HG02759 (cell line): ENCODE data around the gene RFLNA.

ENCODE experiments used
- ATAC-seq: cut with Tn5 transposase; IDR thresholded peaks from one replicate; pipeline ENCODE4 v1.9.1; 2021; ENCODE audit warnings: mild to moderate bottlenecking, moderate library complexity; ENCODE audit not compliant: unreplicated experiment

The RFLNA gene, protein sequence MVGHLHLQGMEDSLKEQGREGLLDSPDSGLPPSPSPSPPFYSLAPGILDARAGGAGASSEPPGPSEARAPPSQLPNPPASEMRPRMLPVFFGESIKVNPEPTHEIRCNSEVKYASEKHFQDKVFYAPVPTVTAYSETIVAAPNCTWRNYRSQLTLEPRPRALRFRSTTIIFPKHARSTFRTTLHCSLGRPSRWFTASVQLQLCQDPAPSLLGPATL

DNA sequence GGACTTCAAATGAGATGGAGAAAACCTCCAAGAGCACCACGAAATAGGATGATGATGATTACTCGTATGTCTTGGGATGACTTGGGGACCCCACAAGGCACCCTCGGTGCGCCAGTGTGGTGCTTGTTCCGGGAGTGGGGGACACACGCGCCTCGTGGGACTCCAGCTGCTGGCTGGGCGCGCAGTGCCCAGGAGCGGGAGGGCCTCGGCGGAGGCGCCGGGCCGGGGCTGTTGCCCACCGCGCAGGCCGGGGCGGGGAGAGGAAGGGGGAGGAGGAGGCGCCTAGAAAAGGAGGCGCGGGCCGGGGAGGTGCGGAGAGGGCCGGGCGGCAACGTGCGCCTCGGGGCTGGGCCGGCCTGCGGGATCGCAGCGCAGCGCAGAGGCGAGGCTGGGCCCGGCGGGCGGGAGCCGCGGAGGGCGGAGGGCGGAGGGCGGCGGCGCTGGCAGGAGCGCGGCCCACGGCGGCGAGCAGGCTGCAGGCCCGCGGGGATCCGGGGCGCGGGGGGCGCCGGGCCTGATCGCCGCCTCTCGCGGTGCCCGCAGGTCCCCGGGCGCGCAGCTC lies at the start of gene RFLNA:
Gene RFLNA (plus strand): TSS at position 314 of the 562 bp plus-strand sequence. CDS start 337 bp downstream, outside the sequence.
- no peak for ATAC-seq

DNA sequence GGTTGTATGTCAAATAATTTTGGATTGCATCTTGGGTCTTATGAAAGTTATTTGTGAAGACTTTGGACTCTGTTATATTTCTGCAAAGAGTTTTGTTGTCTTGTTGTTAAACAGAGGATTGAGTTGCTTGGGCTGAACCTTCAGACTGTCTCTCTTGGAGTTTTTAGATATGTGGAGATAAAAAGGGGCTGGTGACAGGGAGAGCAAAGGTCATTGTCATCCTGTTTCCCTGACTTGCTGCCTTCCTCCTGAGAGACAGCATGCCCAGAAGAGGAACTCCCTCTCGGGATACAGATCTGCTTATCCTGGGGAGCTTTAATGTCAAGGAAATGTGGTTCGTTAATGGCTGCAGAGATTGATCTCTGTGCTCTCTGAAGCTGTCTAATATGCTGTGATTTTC lies 47.6 kb upstream of the RFLNA start:
- ATAC-seq = no peak

DNA sequence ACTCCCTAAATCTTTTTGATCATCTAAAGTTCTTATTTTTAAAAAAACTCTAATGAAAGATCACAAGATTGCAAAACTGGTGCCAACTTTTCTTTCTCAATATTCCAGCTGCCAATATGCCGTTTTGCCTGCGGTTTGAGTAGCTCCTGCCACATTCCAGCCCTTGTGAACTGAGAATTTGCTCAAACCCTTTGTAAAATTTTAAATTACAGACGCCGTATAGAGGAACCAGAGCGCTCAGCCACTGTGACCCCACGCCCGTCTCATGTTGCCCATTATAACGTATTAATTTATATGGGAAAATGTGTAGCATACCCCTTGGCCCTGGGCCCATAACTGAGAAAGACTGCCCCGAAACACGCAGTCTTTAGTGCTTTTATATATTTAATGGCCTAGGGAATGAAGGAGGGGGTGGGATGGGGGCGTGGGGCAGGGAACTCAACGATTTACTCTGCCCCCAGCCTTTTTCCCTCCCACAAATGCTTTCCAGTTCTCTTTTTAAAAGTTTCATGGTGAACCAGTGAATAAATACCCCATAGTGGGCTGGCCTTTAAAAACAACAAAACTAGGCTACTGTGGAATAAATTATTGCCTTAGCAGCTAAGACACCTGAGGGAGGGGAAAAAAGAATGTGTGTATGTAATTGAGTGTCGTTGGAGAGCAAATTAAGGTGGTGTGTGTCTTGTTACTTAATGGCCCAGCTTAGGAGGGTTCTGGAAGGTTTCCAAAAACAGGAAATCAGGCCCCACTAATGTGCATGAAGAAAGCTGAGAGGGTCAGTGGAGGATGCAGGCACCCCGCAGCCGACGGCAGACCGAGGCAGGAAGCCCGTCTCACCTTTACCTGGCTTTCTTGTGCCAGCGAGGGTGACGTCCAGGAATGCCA lies 45.7 kb upstream of the RFLNA start:
- no peak for ATAC-seq

DNA sequence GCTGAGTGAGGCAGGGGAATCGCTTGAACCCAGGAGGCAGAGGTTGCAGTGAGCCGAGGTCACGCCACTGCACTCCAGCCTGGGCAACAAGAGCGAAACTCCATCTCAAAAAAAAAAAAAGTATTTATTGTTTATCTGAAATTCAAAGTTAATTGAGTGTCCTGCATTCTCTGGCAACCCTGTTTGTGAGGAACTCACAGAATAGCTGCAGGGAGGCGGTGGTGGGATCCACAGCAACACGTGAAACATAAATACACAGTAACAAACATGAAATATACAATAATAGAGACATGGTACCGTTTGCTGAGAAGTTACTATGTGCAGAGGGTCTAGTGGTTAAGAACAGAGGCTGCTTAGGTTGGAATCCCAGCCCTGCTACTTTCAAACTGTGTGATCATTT lies 43.7 kb upstream of the RFLNA start:
- ATAC-seq = no peak

DNA sequence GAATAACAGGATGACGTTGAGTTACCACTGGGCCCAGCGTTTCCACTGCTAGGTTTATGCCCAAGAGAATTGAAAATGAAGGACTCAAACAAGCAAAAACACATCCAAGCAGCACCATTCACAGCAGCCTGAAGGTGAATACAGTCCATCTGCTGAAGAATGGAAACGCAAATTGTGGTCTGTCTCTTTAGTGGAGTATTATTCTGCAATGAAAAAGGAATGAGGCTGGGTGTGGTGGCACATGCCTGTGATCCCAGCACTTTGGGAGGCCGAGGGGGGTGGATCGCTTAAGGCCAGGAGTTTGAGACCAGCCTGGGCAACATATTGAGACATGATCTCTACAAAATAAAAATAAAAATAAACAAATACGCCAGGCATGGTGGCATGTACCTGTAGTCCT lies 41.9 kb upstream of the RFLNA start:
- no peak for ATAC-seq

DNA sequence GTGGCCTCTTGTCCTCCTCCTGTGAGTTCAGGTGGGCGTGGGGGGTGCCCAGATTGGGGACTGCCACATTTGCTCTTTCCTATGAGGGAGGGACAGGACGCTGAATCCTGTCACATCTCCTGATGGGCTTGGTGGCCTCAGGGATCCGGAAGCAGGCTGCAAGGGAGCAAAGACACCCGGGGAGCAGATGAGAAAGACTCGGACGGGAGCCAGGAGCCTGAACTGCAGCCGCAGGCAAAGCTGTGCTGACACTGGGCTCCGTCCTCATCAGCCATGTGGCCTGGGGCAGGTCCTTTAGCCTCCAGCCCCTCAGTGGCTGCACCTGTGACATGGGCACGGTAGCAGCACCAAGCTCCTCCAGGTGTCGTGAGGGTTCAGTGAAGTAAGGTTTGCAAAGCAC lies 40.8 kb upstream of the RFLNA start:
- ATAC-seq = no peak

DNA sequence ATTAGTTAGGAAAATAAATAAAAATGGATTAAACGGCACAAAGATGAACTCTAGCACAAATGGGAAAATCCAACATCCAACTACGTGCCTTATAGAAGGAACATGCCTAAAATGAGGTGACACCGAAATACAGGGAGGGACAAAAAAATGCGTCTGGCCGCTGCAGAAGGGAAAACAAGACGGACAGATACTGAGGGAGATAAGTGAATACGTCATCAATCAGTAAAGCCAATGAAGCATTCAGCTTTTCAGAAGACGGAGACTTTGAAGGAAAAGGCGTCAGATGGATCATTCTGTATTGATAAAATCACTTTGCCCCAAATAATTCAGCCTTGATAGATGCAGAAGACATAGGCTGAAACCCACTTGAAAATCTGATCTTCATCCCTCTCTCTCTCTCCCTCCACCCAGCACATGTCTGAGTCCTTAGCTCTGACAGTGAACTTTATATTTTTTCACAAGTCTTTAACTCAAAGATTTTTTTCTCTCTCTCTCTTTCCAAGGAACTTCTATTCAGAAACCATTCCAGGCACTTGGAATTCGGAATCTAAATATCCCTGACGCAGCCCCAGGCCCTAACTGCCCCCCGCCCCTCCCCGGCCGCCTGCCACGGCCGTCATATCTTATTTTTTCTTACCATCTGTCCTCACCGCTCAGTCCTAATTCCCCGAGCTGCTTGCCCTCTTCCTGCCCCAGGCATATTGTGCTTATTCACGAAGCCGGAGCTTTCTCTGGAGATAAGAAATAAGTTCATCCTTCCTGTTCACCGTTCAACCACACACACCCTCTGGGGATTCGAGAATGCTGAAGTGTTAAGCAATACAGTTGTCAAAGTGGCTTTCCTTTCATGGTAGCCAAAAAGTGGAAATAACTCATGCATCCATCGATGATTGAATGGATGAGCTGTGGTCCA lies 35.5 kb upstream of the RFLNA start:
- no peak for ATAC-seq

DNA sequence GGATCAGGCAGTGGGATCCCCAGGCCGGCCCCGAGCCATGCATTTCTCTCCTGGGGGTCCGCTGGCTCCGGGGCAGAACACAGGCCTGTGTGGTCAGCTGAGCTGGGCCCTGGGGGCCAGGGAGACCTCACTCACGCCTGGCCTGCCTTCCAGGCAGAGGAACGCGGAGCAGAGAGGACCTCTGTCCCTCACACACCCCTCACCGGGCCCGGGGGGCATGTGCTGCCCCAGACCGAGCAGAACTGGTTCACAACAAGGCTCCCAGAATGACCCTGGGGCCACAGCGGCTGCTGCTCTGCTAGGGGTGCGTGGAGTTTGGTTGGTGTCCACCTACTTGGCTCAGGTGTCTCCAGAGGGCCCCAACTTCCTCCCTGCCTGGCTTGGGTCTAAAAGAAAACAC lies 33.0 kb upstream of the RFLNA start:
- ATAC-seq = no peak

DNA sequence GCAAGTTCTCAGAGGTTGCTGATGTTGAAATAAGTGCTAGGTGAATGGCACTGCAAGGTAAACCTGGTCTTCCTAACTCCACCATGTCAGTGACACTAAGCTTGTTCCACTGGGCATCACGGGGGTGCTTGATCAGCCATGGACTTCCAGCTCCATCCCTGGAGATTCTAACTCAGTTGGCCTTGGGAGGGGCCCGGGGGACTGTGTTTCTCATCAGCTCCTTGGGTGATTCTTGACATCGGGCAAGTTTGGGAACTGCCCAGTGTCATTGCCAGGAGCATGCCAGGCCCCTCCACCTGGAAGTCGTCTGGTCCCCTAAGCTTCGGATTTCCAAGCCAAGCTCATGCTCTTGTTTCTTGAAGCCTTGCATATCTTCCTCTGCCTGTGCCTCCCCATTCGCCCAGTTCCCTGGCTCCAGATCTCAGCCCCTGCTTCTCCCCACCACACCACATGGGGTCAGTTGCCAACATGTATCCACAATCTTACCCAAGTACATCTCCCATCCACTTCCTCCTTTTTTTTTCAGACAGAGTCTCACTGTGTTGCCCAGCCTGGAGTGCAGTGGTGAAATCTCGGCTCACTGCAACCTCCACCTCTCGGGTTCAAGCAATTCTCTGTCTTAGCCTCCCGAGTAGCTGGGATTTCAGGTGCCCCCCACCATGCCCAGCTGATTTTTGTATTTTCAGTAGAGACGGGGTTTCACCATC lies 30.7 kb upstream of the RFLNA start:
- ATAC-seq = no peak

DNA sequence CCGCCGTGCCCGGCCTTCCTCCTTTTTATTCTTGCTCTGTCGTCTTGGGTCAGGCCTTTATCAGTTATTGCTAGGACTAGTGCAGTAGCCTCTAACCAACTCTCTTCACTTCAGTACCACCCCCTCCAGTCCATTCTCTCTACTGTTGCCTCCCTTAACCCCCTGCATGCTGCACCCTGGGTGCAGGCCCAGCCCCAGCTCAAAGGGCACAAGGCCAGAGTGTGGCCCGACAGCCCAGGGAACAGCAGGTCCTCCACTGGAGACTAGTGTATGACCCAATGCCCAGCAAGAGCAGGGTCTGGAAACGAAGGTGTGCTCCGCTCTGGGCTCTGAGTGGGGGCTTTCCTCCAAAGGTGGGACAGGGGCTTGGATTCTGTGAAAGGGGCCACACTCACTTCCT lies 30.0 kb upstream of the RFLNA start:
- no peak for ATAC-seq

DNA sequence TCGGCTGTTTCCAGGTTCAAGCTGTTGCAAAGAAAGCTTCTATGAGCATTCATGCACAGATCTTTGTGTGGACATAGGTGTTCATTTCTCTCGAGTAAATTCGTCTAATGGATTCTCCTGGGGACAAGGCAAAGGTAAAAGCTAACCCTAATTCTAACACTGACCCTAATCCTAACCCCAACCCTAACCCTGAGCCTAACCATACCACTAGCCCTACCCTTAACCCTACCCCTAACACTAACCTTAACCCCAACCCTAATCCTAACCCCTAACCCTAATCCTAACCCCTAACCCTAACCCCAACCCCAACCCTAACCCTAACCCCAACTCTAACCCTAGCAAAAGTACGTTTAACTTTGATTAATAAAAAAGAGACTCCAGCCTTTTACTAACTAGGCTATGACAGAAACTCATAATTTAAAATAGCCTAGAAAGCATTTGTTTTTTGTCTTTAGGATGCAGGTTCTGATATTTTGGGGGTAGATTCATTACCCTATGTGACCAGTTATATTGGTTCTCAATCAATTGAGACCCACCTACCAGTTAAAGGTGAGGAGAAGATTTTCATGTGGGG lies 27.6 kb upstream of the RFLNA start:
- no peak for ATAC-seq

DNA sequence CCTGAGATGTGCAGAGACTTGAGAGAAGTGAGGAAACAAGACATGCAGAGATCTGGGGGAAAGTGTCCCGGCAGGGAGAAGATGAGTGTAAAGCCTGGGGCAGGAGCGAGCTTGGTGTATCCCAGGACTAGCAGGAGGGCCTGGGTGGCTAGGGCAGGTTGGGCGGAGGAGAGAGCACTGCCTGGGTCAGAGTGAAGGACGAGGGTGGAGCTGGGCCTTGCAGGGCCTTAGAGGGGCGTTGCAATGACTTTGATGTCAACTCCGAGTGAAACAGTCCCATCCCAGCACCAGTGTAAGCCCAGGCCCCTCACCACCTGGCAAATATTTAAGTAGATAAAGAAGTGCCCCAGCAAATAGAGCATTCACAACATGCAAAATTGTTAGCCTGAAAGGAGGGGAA lies 24.2 kb upstream of the RFLNA start:
- ATAC-seq = no peak

DNA sequence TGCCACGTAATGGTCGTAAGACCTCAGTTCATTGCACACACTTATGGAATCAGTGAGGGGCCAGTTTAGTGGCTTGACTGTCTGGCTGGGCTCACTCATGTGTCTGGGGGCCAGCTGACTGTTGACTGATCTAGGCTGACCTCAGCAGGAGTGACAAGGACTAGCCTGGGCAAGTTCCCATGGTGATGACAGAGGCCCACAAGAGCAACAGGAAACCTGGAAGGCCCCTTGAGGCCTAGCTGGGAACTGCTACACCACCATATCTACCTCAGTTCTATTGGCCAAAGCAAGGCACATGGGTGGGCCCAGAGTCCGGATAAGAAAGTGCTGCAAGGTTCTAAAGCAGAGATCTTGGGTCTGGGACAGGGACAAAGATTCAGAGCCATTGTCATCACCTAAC lies 21.3 kb upstream of the RFLNA start:
- peak; percentile 87 for ATAC-seq

DNA sequence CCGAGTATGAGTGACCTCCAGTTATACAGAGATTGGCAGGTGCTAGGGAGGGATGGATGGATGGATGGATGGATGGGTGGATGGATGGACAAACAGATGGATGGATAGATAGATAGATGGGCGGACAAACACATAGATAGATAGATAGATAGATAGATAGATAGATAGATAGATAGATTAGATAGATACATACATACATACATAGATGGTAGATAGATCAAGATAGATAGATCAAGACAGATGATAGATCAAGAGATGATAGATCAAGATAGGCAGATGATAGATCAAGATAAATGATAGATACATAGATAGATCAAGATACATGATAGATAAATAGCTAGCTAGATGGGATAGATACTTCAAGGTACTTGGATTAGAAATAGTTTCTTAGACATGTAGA lies 18.6 kb upstream of the RFLNA start:
- ATAC-seq = no peak

DNA sequence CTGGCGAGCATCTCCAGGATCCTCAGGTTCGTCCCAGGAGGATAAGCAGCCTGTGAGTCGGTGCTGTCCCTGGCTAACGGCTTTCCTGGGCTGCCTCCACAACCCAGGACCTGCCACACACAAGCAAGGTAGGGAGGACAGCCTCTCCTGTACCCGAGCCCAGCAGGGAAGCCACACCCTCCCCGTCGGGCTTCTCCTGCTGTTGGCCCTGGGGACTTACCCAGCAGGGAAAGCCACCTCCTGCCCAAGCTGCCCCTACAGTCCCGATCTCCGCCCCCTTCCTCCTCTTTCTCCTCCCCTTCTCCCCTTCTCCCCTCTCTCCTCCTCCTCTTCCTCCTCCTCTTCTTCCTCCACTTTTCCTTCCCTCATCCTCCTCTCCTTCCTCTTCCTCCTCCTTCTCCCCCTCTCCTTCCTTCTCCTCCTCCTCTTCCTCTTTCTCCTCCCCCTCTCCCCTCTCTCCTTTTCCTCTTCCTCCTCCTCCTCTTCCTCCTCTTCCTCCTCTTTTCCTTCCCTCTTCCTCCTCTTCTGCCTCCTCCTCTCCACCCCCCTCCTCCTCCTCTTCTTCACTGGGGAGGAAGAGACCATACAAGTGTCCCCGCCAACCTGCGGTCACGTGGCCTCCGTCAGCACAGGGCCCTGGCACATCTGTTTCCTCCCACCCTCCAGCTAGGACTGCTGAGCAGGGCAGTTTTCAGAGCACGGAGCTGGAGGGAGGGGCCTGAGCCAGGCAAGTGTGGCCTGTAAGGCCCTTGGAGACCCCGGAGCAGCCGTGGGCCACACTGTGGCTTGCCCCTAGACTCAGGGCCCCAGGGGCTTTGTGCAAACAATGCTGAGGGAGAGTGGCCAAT lies 17.3 kb upstream of the RFLNA start:
- ATAC-seq = peak; percentile 43

DNA sequence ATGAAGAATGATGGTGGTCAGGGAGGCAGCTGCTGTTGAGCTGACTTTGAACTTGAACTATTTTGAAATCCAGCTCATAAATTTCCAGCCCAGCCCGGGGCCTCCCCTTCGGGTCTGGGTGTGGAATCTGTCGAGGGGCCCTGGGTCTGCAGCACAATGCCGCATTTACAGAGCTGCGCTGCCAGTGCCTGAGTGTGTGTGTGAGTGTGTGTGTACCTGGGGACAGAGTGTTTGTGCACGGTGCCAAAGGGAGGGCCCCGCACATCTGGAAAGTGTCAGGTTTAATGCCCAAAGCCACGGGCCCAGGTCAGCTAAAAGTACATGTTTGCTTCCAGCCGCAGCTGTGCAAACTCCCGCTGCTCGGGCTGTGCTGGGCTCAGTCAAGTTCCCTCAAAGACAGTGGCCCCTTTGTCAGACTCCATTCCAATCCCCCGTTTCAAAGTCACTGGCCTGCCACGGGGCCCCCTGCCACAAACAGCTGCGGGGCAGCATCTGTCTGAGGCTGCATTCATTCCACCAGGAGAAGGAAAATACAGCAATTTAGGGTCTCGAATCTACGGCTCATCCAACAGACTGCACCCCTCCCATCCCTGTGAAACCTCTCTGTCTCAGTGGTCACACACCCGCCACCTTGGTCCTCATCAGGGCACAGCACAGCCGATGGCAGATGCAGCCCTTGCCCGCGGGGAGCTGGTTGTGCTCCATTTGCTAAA lies 16.3 kb upstream of the RFLNA start:
- ATAC-seq = no peak

DNA sequence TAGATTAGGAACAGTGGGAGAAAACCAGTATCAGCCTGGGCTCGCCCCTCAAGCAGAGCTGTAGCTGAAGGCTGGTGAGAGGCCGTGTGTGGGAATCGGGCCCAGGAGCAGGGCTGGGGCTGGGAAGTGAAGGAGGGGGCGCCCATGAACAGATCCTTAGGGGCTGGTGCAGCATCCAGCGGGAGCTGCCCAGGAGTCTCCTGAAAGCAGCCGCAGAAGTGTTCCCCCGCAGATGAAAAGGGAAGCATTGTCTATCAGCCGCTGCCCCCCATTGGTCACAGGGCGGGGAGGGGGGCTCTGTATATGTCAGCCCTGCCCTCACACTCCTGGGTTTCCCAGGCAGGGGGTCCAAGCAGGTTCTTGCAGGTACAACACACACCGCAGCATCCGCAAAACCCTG lies 15.6 kb upstream of the RFLNA start:
- ATAC-seq = no peak

DNA sequence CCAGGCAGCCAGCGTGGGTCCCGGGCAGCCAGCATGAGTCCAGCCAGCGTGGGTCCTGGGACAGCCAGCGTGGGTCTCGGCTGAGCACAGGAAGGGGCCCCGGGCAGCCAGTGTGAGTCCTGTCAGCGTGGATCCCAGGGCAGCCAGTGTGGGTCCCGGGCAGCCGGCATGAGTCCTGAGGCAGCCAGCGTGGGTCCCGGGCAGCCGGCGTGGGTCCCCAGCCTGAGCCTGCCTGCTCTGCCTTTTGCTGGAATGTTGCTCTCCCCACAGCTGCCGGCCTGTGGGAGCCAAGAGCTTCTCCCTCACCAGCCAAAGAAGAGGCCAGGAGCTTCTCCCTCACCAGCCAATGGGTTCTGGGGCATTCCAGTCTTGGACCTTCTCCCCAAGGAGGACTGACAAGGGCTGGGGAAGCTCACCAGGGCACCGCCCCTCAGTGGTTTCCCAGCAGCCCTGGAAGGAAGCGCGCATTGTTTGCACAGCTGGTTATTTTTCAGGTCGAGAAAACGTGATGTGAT lies 15.0 kb upstream of the RFLNA start:
- ATAC-seq = no peak
